PC-9 (cell line): Measurements from ENCODE around the gene GNL3L. TPM values are rescaled to one million over a fixed set of nuclear protein-coding genes. Genes with fewer than 3 reads are reported as not detected.

Experiments
- BruUV-seq: library from RNA; stranded (reverse); fragments of 400-500 nt; replicated peaks from 2 replicates; lab custom pipeline; 2021; lab: Mats Ljungman, UMichigan
- CTCF ChIA-PET: fragments of 300-600 bp; sonication (Branson Sonifier 250); formaldehyde crosslinking; loops from one replicate; lab custom pipeline; 2022; ENCODE audit warnings: antibody characterized with exemption; lab: Charles Lee
- POLR2A ChIA-PET: fragments of 300-600 bp; sonication (Branson Sonifier 250); formaldehyde crosslinking; loops from one replicate; lab custom pipeline; 2022; ENCODE audit warnings: antibody characterized with exemption; ENCODE audit not compliant: unreplicated experiment; lab: Charles Lee
- DNase-seq, 2 experiments: peaks; one replicate each; pipeline versions ENCODE4 v3.0.0 to v3.0.0-alpha.2; 2015 to 2022; ENCODE audit warnings: mixed read lengths in 1 of 2
- H2AFZ ChIP-seq: fragments of 200-600 bp; sonication (generic); 2 replicates; pipeline ENCODE4 v1.8.1; 2017; ENCODE audit warnings: antibody characterized with exemption
- H3F3A ChIP-seq: fragments of 200-600 bp; sonication (generic); 2 replicates; pipeline ENCODE4 v1.8.1; 2017; ENCODE audit warnings: antibody characterized with exemption, mild to moderate bottlenecking, low read depth; ENCODE audit not compliant: insufficient read depth
- H3K27ac ChIP-seq: fragments of 200-600 bp; sonication (generic); 2 replicates; pipeline ENCODE4 v1.6.1; 2016; ENCODE audit warnings: mixed run types
- H3K27me3 ChIP-seq: fragments of 200-600 bp; sonication (generic); 2 replicates; pipeline ENCODE4 v1.6.1; 2016; ENCODE audit warnings: low read depth, mixed run types; ENCODE audit not compliant: insufficient read depth
- H3K36me3 ChIP-seq: fragments of 200-600 bp; sonication (generic); 2 replicates; pipeline ENCODE4 v1.6.1; 2016; ENCODE audit warnings: low read depth, mixed run types
- H3K4me1 ChIP-seq: fragments of 200-600 bp; sonication (generic); replicated peaks from 2 replicates; pipeline ENCODE4 v1.6.1; 2016; ENCODE audit warnings: mixed run types; ENCODE audit not compliant: insufficient read depth
- H3K4me2 ChIP-seq: fragments of 200-600 bp; sonication (generic); 2 replicates; pipeline ENCODE4 v1.6.1; 2017; ENCODE audit warnings: mixed run types
- H3K4me3 ChIP-seq: fragments of 200-600 bp; sonication (generic); 2 replicates; pipeline ENCODE4 v1.6.1; 2016; ENCODE audit warnings: mixed run types
- H3K79me2 ChIP-seq: fragments of 200-600 bp; sonication (generic); 2 replicates; pipeline ENCODE4 v1.6.1; 2017; ENCODE audit warnings: low read depth, mixed run types
- H3K9me2 ChIP-seq: fragments of 200-600 bp; sonication (generic); 2 replicates; pipeline ENCODE4 v1.8.1; 2017; ENCODE audit warnings: mild to moderate bottlenecking; ENCODE audit not compliant: insufficient read depth
- H3K9me3 ChIP-seq: fragments of 200-600 bp; sonication (generic); 2 replicates; pipeline ENCODE4 v1.8.1; 2016; ENCODE audit warnings: low read depth; ENCODE audit not compliant: insufficient read depth
- H4K20me1 ChIP-seq: fragments of 200-600 bp; sonication (generic); 2 replicates; pipeline ENCODE4 v1.8.1; 2017; ENCODE audit not compliant: insufficient read depth
- EZH2 ChIP-seq: fragments of 200-600 bp; sonication (generic); IDR thresholded peaks from 2 replicates; pipeline ENCODE4 v1.8.0; 2017; ENCODE audit warnings: antibody characterized with exemption, low read depth
- intact Hi-C: fragments of 100-400 bp; cut with micrococcal nuclease; formaldehyde crosslinking; loops from one replicate; pipeline ENCODE4 v1.10.0; 2022; ENCODE audit not compliant: unreplicated experiment
- total RNA-seq: library from RNA; stranded (reverse); gene quantifications from 2 replicates; pipeline ENCODE4 v1.2.3, GENCODE V29; 2021
- TF ChIP-seq, protein P1 (sequence below): fragments of 200-600 bp; sonication (generic); conservative IDR thresholded peaks from 2 replicates; pipeline ENCODE4 v1.6.1; 2017; ENCODE audit warnings: mixed run types, antibody characterized with exemption, mild to moderate bottlenecking, moderate library complexity

GNL3L gene
- total RNA-seq, 1 experiment from 2014 or later, result 77.4 TPM

DNA sequence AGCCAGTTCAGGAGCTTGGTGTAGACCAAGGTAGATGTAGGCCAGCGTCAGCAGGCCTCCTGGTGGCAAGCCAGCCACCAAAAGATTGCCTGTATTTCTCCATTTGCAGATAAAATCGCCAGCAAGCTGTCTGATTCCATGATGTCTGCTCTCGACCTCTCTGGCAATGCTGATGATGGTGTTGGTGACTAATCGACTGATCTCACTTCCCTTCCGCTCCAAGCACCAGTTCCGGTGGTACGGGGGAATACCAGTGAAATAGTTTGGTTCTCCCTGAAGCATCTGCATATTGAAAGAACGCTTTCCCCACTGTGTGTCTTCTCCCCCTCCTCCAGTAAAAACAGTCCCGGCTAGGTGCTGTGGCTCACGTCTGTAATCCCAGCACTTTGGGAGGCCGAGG is 30.4 kb downstream of the GNL3L start:
- H3K9me3 ChIP-seq, result no peaks in the 10 kb centered on the region
- no TSS peak for BruUV-seq
- no peak overlapping the region for H3K27ac ChIP-seq
- TF ChIP-seq EZH2, result no peak
- TF ChIP-seq, protein P1, sequence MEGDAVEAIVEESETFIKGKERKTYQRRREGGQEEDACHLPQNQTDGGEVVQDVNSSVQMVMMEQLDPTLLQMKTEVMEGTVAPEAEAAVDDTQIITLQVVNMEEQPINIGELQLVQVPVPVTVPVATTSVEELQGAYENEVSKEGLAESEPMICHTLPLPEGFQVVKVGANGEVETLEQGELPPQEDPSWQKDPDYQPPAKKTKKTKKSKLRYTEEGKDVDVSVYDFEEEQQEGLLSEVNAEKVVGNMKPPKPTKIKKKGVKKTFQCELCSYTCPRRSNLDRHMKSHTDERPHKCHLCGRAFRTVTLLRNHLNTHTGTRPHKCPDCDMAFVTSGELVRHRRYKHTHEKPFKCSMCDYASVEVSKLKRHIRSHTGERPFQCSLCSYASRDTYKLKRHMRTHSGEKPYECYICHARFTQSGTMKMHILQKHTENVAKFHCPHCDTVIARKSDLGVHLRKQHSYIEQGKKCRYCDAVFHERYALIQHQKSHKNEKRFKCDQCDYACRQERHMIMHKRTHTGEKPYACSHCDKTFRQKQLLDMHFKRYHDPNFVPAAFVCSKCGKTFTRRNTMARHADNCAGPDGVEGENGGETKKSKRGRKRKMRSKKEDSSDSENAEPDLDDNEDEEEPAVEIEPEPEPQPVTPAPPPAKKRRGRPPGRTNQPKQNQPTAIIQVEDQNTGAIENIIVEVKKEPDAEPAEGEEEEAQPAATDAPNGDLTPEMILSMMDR, result no peak
- DNase-seq, result no peak
- H3K27me3 ChIP-seq, result no peaks in the 10 kb centered on the region
- H3K4me2 ChIP-seq, result no peak overlapping the region
- H3K79me2 ChIP-seq, result no peaks in the 10 kb centered on the region
- intact Hi-C loops, result no loop called here
- no peak overlapping the region for H2AFZ ChIP-seq
- POLR2A ChIA-PET, result no interaction called here
- no peaks in the 10 kb centered on the region; the same call in 1 of the 2 replicates for H4K20me1 ChIP-seq
- no peaks in the 10 kb centered on the region for H3F3A ChIP-seq
- no peaks in the 10 kb centered on the region for H3K4me1 ChIP-seq
- no peak overlapping the region for H3K4me3 ChIP-seq
- no peaks in the 10 kb centered on the region for H3K36me3 ChIP-seq
- CTCF ChIA-PET, result no interaction called here
- H3K9me2 ChIP-seq, result no peaks in the 10 kb centered on the region

DNA sequence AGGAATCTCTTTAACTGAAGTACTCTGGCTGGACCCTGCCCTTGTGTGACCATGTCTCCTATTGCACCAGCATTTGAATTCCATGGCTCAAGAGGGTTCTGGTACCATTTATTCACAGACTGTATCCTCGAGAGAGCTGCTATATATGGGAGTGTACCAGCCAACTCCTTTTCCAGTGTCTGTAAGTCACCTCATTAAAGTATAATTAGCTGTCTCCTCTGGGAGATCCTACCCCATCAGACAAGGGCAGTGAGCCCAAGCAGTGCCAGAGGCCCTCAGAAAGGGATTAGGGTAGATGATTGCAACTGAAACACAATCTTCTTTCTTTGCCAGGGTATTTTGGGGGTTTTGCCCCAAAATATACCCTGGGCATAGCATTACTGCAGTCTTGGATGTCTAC is 31.6 kb downstream of the GNL3L start:
- Histone ChIP-seq H3K9me3 (no peaks in the 10 kb centered on the region), H3K4me2 (no peak overlapping the region), H2AFZ (no peak overlapping the region), H3K27me3 (no peaks in the 10 kb centered on the region), H3K36me3 (no peaks in the 10 kb centered on the region), H3K4me3 (no peak overlapping the region), H3F3A (no peaks in the 10 kb centered on the region), H4K20me1 (no peaks in the 10 kb centered on the region; the same call in 1 of the 2 replicates), H3K79me2 (no peaks in the 10 kb centered on the region), H3K4me1 (no peaks in the 10 kb centered on the region), H3K27ac (no peak overlapping the region), H3K9me2 (no peaks in the 10 kb centered on the region)
- intact Hi-C loops, result no loop called here
- TF ChIP-seq EZH2, result no peak
- TF ChIP-seq, protein P1, result no peak
- POLR2A ChIA-PET, result no interaction called here
- BruUV-seq, result no TSS peak
- DNase-seq, result no peak
- CTCF ChIA-PET, result no interaction called here

DNA sequence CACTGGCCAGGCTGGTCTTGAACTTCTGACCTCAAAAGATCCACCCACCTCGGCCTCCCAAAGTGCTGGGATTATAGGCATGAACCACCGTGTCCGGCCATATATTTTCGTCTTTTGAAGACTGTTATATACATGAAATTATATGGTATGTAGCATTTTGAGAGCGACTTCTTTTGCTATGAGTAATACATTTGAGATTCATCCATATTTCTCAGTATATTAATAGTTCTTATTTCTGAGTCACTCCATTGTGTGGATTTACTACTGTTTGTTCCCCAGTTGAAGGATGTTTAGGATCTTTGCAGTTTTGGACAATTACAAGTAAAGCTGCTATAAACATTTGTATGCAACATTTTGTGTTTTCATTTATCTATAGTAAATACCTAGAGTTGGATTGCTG is 34.9 kb downstream of the GNL3L start:
- H3K4me3 ChIP-seq, result no peak overlapping the region
- H3K9me2 ChIP-seq, result no peaks in the 10 kb centered on the region
- no peaks in the 10 kb centered on the region for H3K4me1 ChIP-seq
- intact Hi-C loops, result no loop called here
- no peaks in the 10 kb centered on the region for H3K27me3 ChIP-seq
- H3F3A ChIP-seq, result no peaks in the 10 kb centered on the region
- no TSS peak for BruUV-seq
- no peaks in the 10 kb centered on the region; the same call in 1 of the 2 replicates for H4K20me1 ChIP-seq
- no peak overlapping the region for H2AFZ ChIP-seq
- DNase-seq, result no peak
- CTCF ChIA-PET, result no interaction called here
- H3K4me2 ChIP-seq, result no peak overlapping the region
- POLR2A ChIA-PET, result no interaction called here
- TF ChIP-seq EZH2, result no peak
- TF ChIP-seq, protein P1, result no peak
- no peaks in the 10 kb centered on the region for H3K79me2 ChIP-seq
- no peaks in the 10 kb centered on the region for H3K9me3 ChIP-seq
- 0 out of 2 replicates have a peak, but pooled peaks cover 3% of the 10 kb centered on the region for H3K36me3 ChIP-seq
- no peak overlapping the region for H3K27ac ChIP-seq
